Keratinocyte (primary cell): ENCODE results near the gene TBCC. TPM values are rescaled to one million over a fixed set of nuclear protein-coding genes. Genes with fewer than 3 reads are reported as not detected.

Experiments
- DNase-seq: peaks from one replicate; pipeline ENCODE4 v3.0.0-alpha.2; 2011; ENCODE audit warnings: low read depth, missing footprints, low spot score
- FAIRE-seq: peaks from 2 replicates; lab custom pipeline; 2011; peaks lifted over from hg19 to GRCh38; lab: Jason Lieb, UNC
- H2AFZ ChIP-seq: 2 replicates; pipeline ENCODE4 v1.6.0; 2012; ENCODE audit warnings: low read length, control low read depth, inconsistent platforms; ENCODE audit not compliant: control insufficient read depth
- H3K27ac ChIP-seq: 2 replicates; pipeline ENCODE4 v1.5.1; 2011; ENCODE audit warnings: low read length; ENCODE audit not compliant: control insufficient read depth, insufficient read depth
- H3K27me3 ChIP-seq: 3 replicates; pipeline ENCODE4 v1.6.0; 2011; ENCODE audit warnings: low read length; ENCODE audit not compliant: control insufficient read depth, insufficient read depth; ENCODE audit errors: extremely low read depth
- H3K36me3 ChIP-seq, 2 experiments: 2 replicates in 1 of 2; 3 replicates in 1 of 2; pipeline ENCODE4 v1.5.1; 2011; ENCODE audit warnings: low read length in 2 of 2, mild to moderate bottlenecking in 1 of 2; ENCODE audit not compliant: control insufficient read depth in 2 of 2, insufficient read depth in 2 of 2; ENCODE audit errors: extremely low read depth in 1 of 2
- H3K4me1 ChIP-seq: 3 replicates; pipeline ENCODE4 v1.5.1; 2011; ENCODE audit warnings: low read length; ENCODE audit not compliant: control insufficient read depth, insufficient read depth; ENCODE audit errors: extremely low read depth
- H3K4me2 ChIP-seq: 3 replicates; pipeline ENCODE4 v1.6.0; 2011; ENCODE audit warnings: low read depth, low read length; ENCODE audit not compliant: control insufficient read depth, insufficient read depth; ENCODE audit errors: extremely low read depth
- H3K4me3 ChIP-seq, 3 experiments: fragments of 200-600 bp in 1 of 3; sonication (generic) in 1 of 3; 2 replicates in 2 of 3; 3 replicates in 1 of 3; pipeline ENCODE4 v1.5.1; 2011 to 2016; ENCODE audit warnings: low read length in 3 of 3, mild to moderate bottlenecking in 3 of 3, control low read depth in 2 of 3, inconsistent platforms in 1 of 3, low read depth in 1 of 3, mixed read lengths in 1 of 3, mixed run types in 1 of 3, moderate library complexity in 1 of 3; ENCODE audit not compliant: control insufficient read depth in 2 of 3, insufficient read depth in 2 of 3; ENCODE audit errors: extremely low read depth in 1 of 3
- H3K79me2 ChIP-seq: 2 replicates; pipeline ENCODE4 v1.6.0; 2012; ENCODE audit warnings: low read length; ENCODE audit not compliant: control insufficient read depth, insufficient read depth
- H3K9ac ChIP-seq: 3 replicates; pipeline ENCODE4 v1.6.0; 2011; ENCODE audit warnings: low read length; ENCODE audit not compliant: control insufficient read depth, insufficient read depth; ENCODE audit errors: extremely low read depth
- H3K9me1 ChIP-seq: 3 replicates; pipeline ENCODE4 v1.6.0; 2011; ENCODE audit warnings: low read length; ENCODE audit not compliant: control insufficient read depth, insufficient read depth; ENCODE audit errors: extremely low read depth
- H3K9me3 ChIP-seq: 2 replicates; pipeline ENCODE4 v1.5.1; 2012; ENCODE audit warnings: low read depth, low read length; ENCODE audit not compliant: control insufficient read depth
- H4K20me1 ChIP-seq: 3 replicates; pipeline ENCODE4 v1.6.0; 2011; ENCODE audit warnings: low read length; ENCODE audit not compliant: control insufficient read depth, insufficient read depth; ENCODE audit errors: extremely low read depth
- CTCF ChIP-seq, 3 experiments: IDR thresholded peaks in 1 of 3; conservative IDR thresholded peaks in 1 of 3; optimal IDR thresholded peaks in 1 of 3; 2 replicates in 2 of 3; 3 replicates in 1 of 3; pipeline versions ENCODE3 to v1.5.1; 2011; ENCODE audit warnings: low read length in 3 of 3, mild to moderate bottlenecking in 3 of 3, moderate library complexity in 2 of 3, control low read depth in 1 of 3, inconsistent platforms in 1 of 3; ENCODE audit not compliant: insufficient read depth in 2 of 3; ENCODE audit errors: extremely low read depth in 1 of 3
- EZH2 ChIP-seq: IDR thresholded peaks from one replicate; pipeline ENCODE4 v1.6.1; 2012; ENCODE audit warnings: inconsistent platforms, mild to moderate bottlenecking, low read length, moderate library complexity
- dilution Hi-C: fragments of 300-500 bp; cut with MboI; formaldehyde crosslinking; loops from one replicate; pipeline ENCODE4 v1.7.0; 2020; ENCODE audit warnings: low sequenced_read_pairs; ENCODE audit not compliant: extremely low pct_ligation_motif_present
- polyA plus RNA-seq, 5 experiments: library from polyadenylated mRNA; depleted of rRNA in 3 of 5; stranded (reverse) in 3 of 5; stranded (forward) in 1 of 5; unstranded in 1 of 5; fragments of >200 nt; gene quantifications; 1 replicate in 1 of 5; 2 replicates in 3 of 5; 3 replicates in 1 of 5; pipeline versions ENCODE4 v1.2.1 to v1.2.3, GENCODE V29; 2011 to 2012; ENCODE audit warnings: missing spikeins in 2 of 5, low read depth in 1 of 5, low replicate concordance in 1 of 5

TBCC gene
- polyA plus RNA-seq, 1 donor (not counting 4 experiments of a cell fraction or from before 2014, with no cell fraction given) = 16.7 TPM

- H2AFZ ChIP-seq = no peak overlapping the region
- DNase-seq (no peak), FAIRE-seq (no peak)
- H3K9ac ChIP-seq = no peak overlapping the region
- no peaks in the 10 kb centered on the region for H3K9me1 ChIP-seq
- no peaks in the 10 kb centered on the region for H3K9me3 ChIP-seq
- no peaks in the 10 kb centered on the region for H4K20me1 ChIP-seq
- TF ChIP-seq EZH2 (no peak), CTCF (optimal IDR thresholded peaks at IDR 0.05 in 1 of 3, IDR thresholded peaks at IDR 0.05 in 1 of 3, conservative IDR thresholded peaks at IDR 0.05 in 1 of 3; ENCODE audit: extremely low read depth in 1 of 3, insufficient read depth in 2 of 3, low read length in 3 of 3) (no peak)
- no peaks in the 10 kb centered on the region for H3K79me2 ChIP-seq
- no peaks in the 10 kb centered on the region for H3K36me3 ChIP-seq
- no peak overlapping the region for H3K27ac ChIP-seq
- no peaks in the 10 kb centered on the region for H3K27me3 ChIP-seq
- no peak overlapping the region for H3K4me3 ChIP-seq
- peaks cover 12% of the 10 kb centered on the region for H3K4me1 ChIP-seq
- H3K4me2 ChIP-seq = no peak overlapping the region
- dilution Hi-C loops = no loop called here
Observed at GRCh38 chr6:42729731-42730130, 16.2 kb downstream of the TBCC start.

GRCh38 chr6:42727627-42728026 lies 18.3 kb downstream of the TBCC start:
- Histone ChIP-seq H3K4me1 (peaks cover 12% of the 10 kb centered on the region), H3K9ac (no peak overlapping the region), H2AFZ (peak overlapping the region; percentile 100), H3K27ac (no peak overlapping the region), H4K20me1 (no peaks in the 10 kb centered on the region), H3K9me1 (no peaks in the 10 kb centered on the region), H3K9me3 (no peaks in the 10 kb centered on the region), H3K79me2 (no peaks in the 10 kb centered on the region), H3K36me3 (no peaks in the 10 kb centered on the region), H3K4me2 (peak overlapping the region; percentile 100), H3K4me3 (no peak overlapping the region), H3K27me3 (no peaks in the 10 kb centered on the region)
- dilution Hi-C loops = no loop called here
- DNase-seq (no peak), FAIRE-seq (no peak)
- no peak for TF ChIP-seq CTCF (optimal IDR thresholded peaks at IDR 0.05 in 1 of 3, IDR thresholded peaks at IDR 0.05 in 1 of 3, conservative IDR thresholded peaks at IDR 0.05 in 1 of 3; ENCODE audit: extremely low read depth in 1 of 3, insufficient read depth in 2 of 3, low read length in 3 of 3)
- TF ChIP-seq EZH2 = no peak
